ENCODE data around the gene LIN52. TPM values are rescaled to one million over a fixed set of nuclear protein-coding genes. Genes with fewer than 3 reads are reported as not detected.

The LIN52 gene
- total and polyA plus RNA-seq, 4 donors: 7.1 to 13.7 (median 8.2) TPM

GRCh38 chr14:74161526-74162158 lies 76.9 kb downstream of the LIN52 start:
- Histone ChIP-seq H3K27me3 (ENCODE audit: control insufficient read depth in 3 of 3, insufficient read depth in 3 of 3, low read length in 2 of 3) (no peaks in the 10 kb centered on the region), H3K36me3 (ENCODE audit: control insufficient read depth in 4 of 4, insufficient read depth in 4 of 4, low read length in 4 of 4) (peaks cover 0 to 6% (median 2%) of the 10 kb centered on the region in 4 donors), H3K9me3 (ENCODE audit: control insufficient read depth in 4 of 4, insufficient read depth in 3 of 4, low read length in 3 of 4) (no peaks in the 10 kb centered on the region), H3K27ac (ENCODE audit: low read depth in 1 of 2, low read length in 1 of 2) (no peak overlapping the region), H3K4me1 (ENCODE audit: control insufficient read depth in 5 of 5, insufficient read depth in 5 of 5, low read length in 5 of 5) (no peaks in the 10 kb centered on the region), H3K9ac (ENCODE audit: insufficient read depth in 1 of 2, low read length in 2 of 2) (no peak overlapping the region), H3K4me3 (no peak overlapping the region)
- 87 to 94% methylated on average over 8 of the region's 8 CpGs for WGBS, 2 donors
- DNase-seq: no peak
- TF ChIP-seq CTCF (IDR thresholded peaks at IDR 0.05; ENCODE audit: control extremely low read depth, extremely low read depth): no peak
- ATAC-seq (ENCODE audit: insufficient read depth, low FRiP score): no peak

GRCh38 chr14:74169906-74170305 lies 85.2 kb downstream of the LIN52 start:
- H3K9me3 ChIP-seq (ENCODE audit: control insufficient read depth in 4 of 4, insufficient read depth in 3 of 4, low read length in 3 of 4): no peaks in the 10 kb centered on the region
- no peaks in the 10 kb centered on the region for H3K36me3 ChIP-seq (ENCODE audit: control insufficient read depth in 4 of 4, insufficient read depth in 4 of 4, low read length in 4 of 4)
- TF ChIP-seq CTCF (IDR thresholded peaks at IDR 0.05; ENCODE audit: control extremely low read depth, extremely low read depth): no peak
- H3K27ac ChIP-seq (ENCODE audit: low read depth in 1 of 2, low read length in 1 of 2): no peak overlapping the region
- no peak overlapping the region for H3K9ac ChIP-seq (ENCODE audit: insufficient read depth in 1 of 2, low read length in 2 of 2)
- no peak overlapping the region for H3K4me3 ChIP-seq
- ATAC-seq (ENCODE audit: insufficient read depth, low FRiP score) (no peak), DNase-seq (no peak)
- no peaks in the 10 kb centered on the region for H3K27me3 ChIP-seq (ENCODE audit: control insufficient read depth in 3 of 3, insufficient read depth in 3 of 3, low read length in 2 of 3)
- no peaks in the 10 kb centered on the region for H3K4me1 ChIP-seq (ENCODE audit: control insufficient read depth in 5 of 5, insufficient read depth in 5 of 5, low read length in 5 of 5)
- WGBS, 2 donors: 78 to 88% methylated on average over 3 of the region's 3 CpGs

- no peak overlapping the region for H3K9ac ChIP-seq (ENCODE audit: insufficient read depth in 1 of 2, low read length in 2 of 2)
- H3K4me3 ChIP-seq: no peak overlapping the region
- H3K4me1 ChIP-seq (ENCODE audit: control insufficient read depth in 5 of 5, insufficient read depth in 5 of 5, low read length in 5 of 5): no peaks in the 10 kb centered on the region
- no peak for ATAC-seq (ENCODE audit: insufficient read depth, low FRiP score)
- no peaks in the 10 kb centered on the region for H3K9me3 ChIP-seq (ENCODE audit: control insufficient read depth in 4 of 4, insufficient read depth in 3 of 4, low read length in 3 of 4)
- WGBS, 2 donors: 37 to 74% methylated on average over 2 of the region's 2 CpGs
- TF ChIP-seq CTCF (IDR thresholded peaks at IDR 0.05; ENCODE audit: control extremely low read depth, extremely low read depth): no peak
- no peaks in the 10 kb centered on the region for H3K36me3 ChIP-seq (ENCODE audit: control insufficient read depth in 4 of 4, insufficient read depth in 4 of 4, low read length in 4 of 4)
- no peak overlapping the region for H3K27ac ChIP-seq (ENCODE audit: low read depth in 1 of 2, low read length in 1 of 2)
- no peaks in the 10 kb centered on the region for H3K27me3 ChIP-seq (ENCODE audit: control insufficient read depth in 3 of 3, insufficient read depth in 3 of 3, low read length in 2 of 3)
- DNase-seq: no peak
These were observed 91.6 kb downstream of the LIN52 start for GRCh38 chr14:74176400-74176793.

GRCh38 chr14:74179856-74180255 lies 95.1 kb downstream of the LIN52 start:
- Histone ChIP-seq H3K27ac (ENCODE audit: low read depth in 1 of 2, low read length in 1 of 2) (no peak overlapping the region), H3K4me1 (ENCODE audit: control insufficient read depth in 5 of 5, insufficient read depth in 5 of 5, low read length in 5 of 5) (no peaks in the 10 kb centered on the region), H3K36me3 (ENCODE audit: control insufficient read depth in 4 of 4, insufficient read depth in 4 of 4, low read length in 4 of 4) (no peaks in the 10 kb centered on the region), H3K27me3 (ENCODE audit: control insufficient read depth in 3 of 3, insufficient read depth in 3 of 3, low read length in 2 of 3) (no peaks in the 10 kb centered on the region), H3K9me3 (ENCODE audit: control insufficient read depth in 4 of 4, insufficient read depth in 3 of 4, low read length in 3 of 4) (no peaks in the 10 kb centered on the region), H3K4me3 (no peak overlapping the region), H3K9ac (ENCODE audit: insufficient read depth in 1 of 2, low read length in 2 of 2) (no peak overlapping the region)
- TF ChIP-seq CTCF (IDR thresholded peaks at IDR 0.05; ENCODE audit: control extremely low read depth, extremely low read depth): no peak
- peak in 2 of 3 donors; percentile 31 to 70 for DNase-seq
- 61 to 72% methylated on average over 3 of the region's 3 CpGs for WGBS, 2 donors
- peak; percentile 73 for ATAC-seq (ENCODE audit: insufficient read depth, low FRiP score)
